GM23338 (cell line): ENCODE measurements around the gene CRELD1. TPM values are rescaled to one million over a fixed set of nuclear protein-coding genes. Genes with fewer than 3 reads are reported as not detected.

Source experiments
- ATAC-seq: fragments of 200-7000 bp; cut with Tn5 transposase; 3 replicates; pipeline ENCODE4 v1.9.1; 2020
- DNase-seq: peaks from one replicate; pipeline ENCODE4 v3.0.0-alpha.2; 2015; ENCODE audit warnings: low spot score
- H2AFZ ChIP-seq: fragments of 200-600 bp; sonication (generic); 2 replicates; pipeline ENCODE4 v1.8.0; 2016; ENCODE audit warnings: antibody characterized with exemption, mild to moderate bottlenecking, moderate library complexity
- H3F3A ChIP-seq: fragments of 200-600 bp; sonication (generic); replicated peaks from 2 replicates; pipeline ENCODE4 v1.8.0; 2017; ENCODE audit warnings: antibody characterized with exemption, mixed run types, low read depth
- H3K27ac ChIP-seq: fragments of 200-600 bp; sonication (generic); 2 replicates; pipeline ENCODE4 v1.6.1; 2016; ENCODE audit warnings: low read depth
- H3K27me3 ChIP-seq: fragments of 200-600 bp; sonication (generic); 2 replicates; pipeline ENCODE4 v1.8.0; 2016; ENCODE audit warnings: mild to moderate bottlenecking, mixed run types, moderate library complexity; ENCODE audit not compliant: insufficient read depth
- H3K36me3 ChIP-seq: fragments of 200-600 bp; sonication (generic); 2 replicates; pipeline ENCODE4 v1.8.0; 2016; ENCODE audit warnings: mild to moderate bottlenecking; ENCODE audit not compliant: insufficient read depth
- H3K4me1 ChIP-seq: fragments of 200-600 bp; sonication (generic); 2 replicates; pipeline ENCODE4 v1.8.0; 2016; ENCODE audit warnings: mild to moderate bottlenecking, moderate library complexity; ENCODE audit not compliant: insufficient read depth
- H3K4me2 ChIP-seq: fragments of 200-600 bp; sonication (generic); 2 replicates; pipeline ENCODE4 v1.7.1; 2017; ENCODE audit warnings: mixed run types
- H3K4me3 ChIP-seq: fragments of 200-600 bp; sonication (generic); 2 replicates; pipeline ENCODE4 v1.6.1; 2016; ENCODE audit warnings: mixed run types
- H3K79me2 ChIP-seq: fragments of 200-600 bp; sonication (generic); replicated peaks from 2 replicates; pipeline ENCODE4 v1.8.0; 2017; ENCODE audit warnings: mild to moderate bottlenecking; ENCODE audit not compliant: insufficient read depth
- H3K9me2 ChIP-seq: fragments of 200-600 bp; sonication (generic); 2 replicates; pipeline ENCODE4 v1.8.0; 2017; ENCODE audit not compliant: insufficient read depth
- H4K20me1 ChIP-seq: fragments of 200-600 bp; sonication (generic); replicated peaks from 2 replicates; pipeline ENCODE4 v1.8.0; 2017; ENCODE audit warnings: mild to moderate bottlenecking; ENCODE audit not compliant: insufficient read depth
- H3K27ac Mint-ChIP-seq: 2 replicates; pipeline ENCODE4 v1.8.0; 2020; ENCODE audit warnings: inconsistent platforms, mild to moderate bottlenecking, moderate library complexity, mixed read lengths
- H3K27me3 Mint-ChIP-seq: 3 replicates; pipeline ENCODE4 v1.8.0; 2022; ENCODE audit warnings: low read depth, mild to moderate bottlenecking, moderate library complexity, mixed read lengths, inconsistent platforms; ENCODE audit not compliant: insufficient read depth, poor library complexity
- H3K36me3 Mint-ChIP-seq: 3 replicates; pipeline ENCODE4 v1.8.0; 2021; ENCODE audit warnings: low read depth, mild to moderate bottlenecking, inconsistent platforms, moderate library complexity, mixed read lengths
- H3K4me1 Mint-ChIP-seq: 3 replicates; pipeline ENCODE4 v1.8.0; 2020; ENCODE audit warnings: mild to moderate bottlenecking, inconsistent platforms, mixed read lengths
- H3K4me3 Mint-ChIP-seq: 3 replicates; pipeline ENCODE4 v1.8.0; 2021; ENCODE audit warnings: moderate library complexity, mild to moderate bottlenecking, inconsistent platforms, mixed read lengths
- H3K9me3 Mint-ChIP-seq: 3 replicates; pipeline ENCODE4 v1.8.0; 2020; ENCODE audit warnings: moderate library complexity, mild to moderate bottlenecking, inconsistent platforms, mixed read lengths
- CREB1 ChIP-seq: fragments of 250-450 bp; sonication (Bioruptor Pico); IDR thresholded peaks from 2 replicates; pipeline ENCODE4 v1.5.0; 2020; ENCODE audit warnings: low read depth, mild to moderate bottlenecking, moderate library complexity
- CTCF ChIP-seq, 2 experiments: fragments of 200-600 bp in 1 of 2; sonication (generic) in 1 of 2; conservative IDR thresholded peaks; 2 replicates each; pipeline versions ENCODE4 v1.5.1 to v1.6.1; 2016 to 2017; ENCODE audit warnings: antibody characterized with exemption in 2 of 2, low read depth in 2 of 2, mild to moderate bottlenecking in 2 of 2, moderate library complexity in 1 of 2
- ETS1 ChIP-seq: IDR thresholded peaks from 2 replicates; pipeline ENCODE4 v1.6.1; 2016; ENCODE audit warnings: antibody characterized with exemption
- EZH2 ChIP-seq: fragments of 200-600 bp; sonication (generic); IDR thresholded peaks from one replicate; pipeline ENCODE4 v1.8.0; 2017; ENCODE audit warnings: antibody characterized with exemption, mild to moderate bottlenecking, low read depth; ENCODE audit not compliant: unreplicated experiment
- EZH2phosphoT487 ChIP-seq: fragments of 200-600 bp; sonication (generic); IDR thresholded peaks from one replicate; pipeline ENCODE4 v1.8.1; 2018; ENCODE audit warnings: antibody characterized with exemption; ENCODE audit not compliant: unreplicated experiment
- JUNB ChIP-seq: IDR thresholded peaks from one replicate; pipeline ENCODE4 v1.6.1; 2016; ENCODE audit warnings: antibody characterized with exemption; ENCODE audit not compliant: unreplicated experiment
- NANOG ChIP-seq: IDR thresholded peaks from 2 replicates; pipeline ENCODE4 v1.6.1; 2016; ENCODE audit warnings: antibody characterized with exemption, borderline replicate concordance
- POLR2AphosphoS5 ChIP-seq: IDR thresholded peaks from 2 replicates; pipeline ENCODE4 v1.6.1; 2016; ENCODE audit warnings: antibody characterized with exemption, low read depth
- REST ChIP-seq: IDR thresholded peaks from one replicate; pipeline ENCODE4 v1.6.1; 2018; ENCODE audit warnings: antibody characterized with exemption; ENCODE audit not compliant: unreplicated experiment
- STAT1 ChIP-seq: IDR thresholded peaks from one replicate; pipeline ENCODE4 v1.6.1; 2016; ENCODE audit warnings: antibody characterized with exemption; ENCODE audit not compliant: unreplicated experiment
- ZNF331 ChIP-seq: fragments of 250-450 bp; sonication (Bioruptor Pico); IDR thresholded peaks from 2 replicates; pipeline ENCODE4 v1.5.0; 2020; ENCODE audit warnings: low read depth, mild to moderate bottlenecking, moderate library complexity
- polyA plus RNA-seq: library from polyadenylated mRNA; unstranded; fragments of >200 nt; fragmentation: Nextera tagmentation; extraction: Ambion mirVana; gene quantifications from 2 replicates; pipeline ENCODE4 v1.2.1, GENCODE V29; 2016
- total RNA-seq: library from RNA; depleted of rRNA; stranded (reverse); fragments of >200 nt; shearing (Covaris generic); gene quantifications from 2 replicates; pipeline ENCODE4 v1.2.3, GENCODE V29; 2014

CRELD1 gene
- total and polyA plus RNA-seq, 2 experiments from 2014 or later: 11.5 to 13.1 TPM

- TF ChIP-seq STAT1 (no peak), CTCF (conservative IDR thresholded peaks at IDR 0.05; ENCODE audit: low read depth in 2 of 2) (no peak), EZH2 (no peak), JUNB (no peak), ETS1 (no peak), REST (no peak), EZH2phosphoT487 (no peak)
Observed at GRCh38 chr3:9903238-9903624, 30.4 kb upstream of the CRELD1 start (continued).

GRCh38 chr3:9903904-9904303 is 29.7 kb upstream of the CRELD1 start:
- DNase-seq (no peak), ATAC-seq (no peak)
- Mint-ChIP-seq H3K9me3 (no peaks in the 10 kb centered on the region), H3K36me3 (no peaks in the 10 kb centered on the region; the same call in 2 of the 3 replicates), H3K4me3 (no peak overlapping the region), H3K4me1 (peaks cover 20% of the 10 kb centered on the region), H3K27ac (no peak overlapping the region), H3K27me3 (peaks cover 11% of the 10 kb centered on the region)
- H3F3A ChIP-seq: no peaks in the 10 kb centered on the region
- no peak overlapping the region for H3K27ac ChIP-seq
- H3K4me1 ChIP-seq: peaks cover 17% of the 10 kb centered on the region
- no peak overlapping the region for H3K4me2 ChIP-seq
- no peak overlapping the region for H2AFZ ChIP-seq
- no peaks in the 10 kb centered on the region for H3K27me3 ChIP-seq
- no peaks in the 10 kb centered on the region for H4K20me1 ChIP-seq
- no peak overlapping the region for H3K4me3 ChIP-seq
- H3K79me2 ChIP-seq: no peaks in the 10 kb centered on the region
- H3K36me3 ChIP-seq: no peaks in the 10 kb centered on the region
- no peak for TF ChIP-seq EZH2
- H3K9me2 ChIP-seq: no peaks in the 10 kb centered on the region

- H3K4me1 Mint-ChIP-seq: peaks cover 20% of the 10 kb centered on the region
- H3K9me2 ChIP-seq: no peaks in the 10 kb centered on the region
- H3K4me3 ChIP-seq: no peak overlapping the region
- H3K4me1 ChIP-seq: peaks cover 17% of the 10 kb centered on the region
- no peaks in the 10 kb centered on the region for H4K20me1 ChIP-seq
- H3F3A ChIP-seq: no peaks in the 10 kb centered on the region
- peaks cover 7% of the 10 kb centered on the region for H3K9me3 Mint-ChIP-seq
- no peak overlapping the region for H3K27ac ChIP-seq
- H3K36me3 Mint-ChIP-seq: peaks cover 5% of the 10 kb centered on the region
- peaks cover 11% of the 10 kb centered on the region for H3K27me3 Mint-ChIP-seq
- no peak overlapping the region for H3K4me2 ChIP-seq
- DNase-seq: no peak
- ATAC-seq: no peak
- H3K27me3 ChIP-seq: no peaks in the 10 kb centered on the region
- H2AFZ ChIP-seq: no peak overlapping the region
- no peaks in the 10 kb centered on the region for H3K36me3 ChIP-seq
- H3K79me2 ChIP-seq: no peaks in the 10 kb centered on the region
- no peak overlapping the region for H3K4me3 Mint-ChIP-seq
- H3K27ac Mint-ChIP-seq: no peak overlapping the region
- TF ChIP-seq STAT1 (no peak), EZH2phosphoT487 (no peak), JUNB (no peak), ETS1 (no peak), EZH2 (no peak), CREB1 (CRISPR knock-in tag) (no peak), POLR2AphosphoS5 (no peak), REST (no peak), NANOG (no peak), ZNF331 (no peak)
Observed at GRCh38 chr3:9906480-9906879, 27.2 kb upstream of the CRELD1 start.
